HepG2 (cell line): ENCODE measurements around the gene CSNK2A1. TPM values are rescaled to one million over a fixed set of nuclear protein-coding genes. Genes with fewer than 3 reads are reported as not detected.

ENCODE experiments used
- CHD4 ChIP-seq: fragments of 200-600 bp; sonication (generic); IDR thresholded peaks from 2 replicates; pipeline ENCODE4 v1.7.0; 2017; ENCODE audit warnings: mild to moderate bottlenecking, low read length, borderline replicate concordance
- REPIN1 ChIP-seq: sonication (generic); formaldehyde crosslinking; IDR thresholded peaks from 2 replicates; pipeline ENCODE4 v1.8.0; 2022; ENCODE audit warnings: missing genetic modification reagents, low read depth, mild to moderate bottlenecking, borderline replicate concordance
- WIZ ChIP-seq: sonication (generic); formaldehyde crosslinking; IDR thresholded peaks from 2 replicates; pipeline ENCODE4 v1.5.1; 2020; ENCODE audit warnings: mild to moderate bottlenecking, missing genetic modification reagents
- ZNF430 ChIP-seq: sonication (generic); formaldehyde crosslinking; IDR thresholded peaks from 2 replicates; pipeline ENCODE4 v1.9.0; 2021; ENCODE audit warnings: mild to moderate bottlenecking, missing genetic modification reagents
- ZNF501 ChIP-seq: sonication (generic); formaldehyde crosslinking; IDR thresholded peaks from 2 replicates; pipeline ENCODE4 v1.5.1; 2020; ENCODE audit warnings: mild to moderate bottlenecking, moderate library complexity, missing genetic modification reagents
- ZSCAN25 ChIP-seq: sonication (generic); formaldehyde crosslinking; IDR thresholded peaks from 2 replicates; pipeline ENCODE4 v1.8.0; 2022; ENCODE audit warnings: mild to moderate bottlenecking, missing genetic modification reagents
- polyA plus RNA-seq, 8 experiments: library from polyadenylated mRNA; depleted of rRNA in 3 of 8; stranded (reverse) in 7 of 8; unstranded in 1 of 8; fragments of >200 nt; fragmentation: Illumina TruSeq in 4 of 8; extraction: Trizol in 4 of 8; gene quantifications; 2 replicates each; pipeline versions ENCODE4 v1.2.1 to v1.2.3, GENCODE V29; 2011 to 2016; ENCODE audit warnings: low read depth in 4 of 8, missing spikeins in 1 of 8, mixed read lengths in 1 of 8; ENCODE audit not compliant: insufficient read depth in 1 of 8
- total RNA-seq, 5 experiments: library from RNA; depleted of rRNA; stranded (reverse); fragments of >200 nt; fragmentation: Illumina TruSeq; extraction: Trizol; gene quantifications; 2 replicates each; pipeline ENCODE4 v1.2.3, GENCODE V29; 2016; ENCODE audit warnings: low read depth in 1 of 5
- TF ChIP-seq, protein P1 (sequence below): sonication (generic); formaldehyde crosslinking; IDR thresholded peaks from 2 replicates; pipeline ENCODE4 v1.4.0; 2020; ENCODE audit warnings: missing genetic modification reagents, mild to moderate bottlenecking, borderline replicate concordance
- TF ChIP-seq, protein P2 (sequence below): sonication (generic); formaldehyde crosslinking; IDR thresholded peaks from 2 replicates; pipeline ENCODE4 v1.4.0; 2020; ENCODE audit warnings: missing genetic modification reagents

Gene CSNK2A1
- total and polyA plus RNA-seq, 2 of the 13 experiments (the other 11 are each of a cell fraction or from before 2014, with no cell fraction given): 153 to 231 TPM

- TF ChIP-seq CHD4 (0 out of 2 replicates have a peak, but pooled peaks have one; percentile 33), REPIN1 (CRISPR knock-in tag) (0 out of 2 replicates have a peak, but pooled peaks have one; percentile 43), WIZ (CRISPR knock-in tag) (0 out of 2 replicates have a peak, but pooled peaks have one; percentile 47), ZNF430 (0 out of 2 replicates have a peak, but pooled peaks have one; percentile 24), ZNF501 (CRISPR knock-in tag) (0 out of 2 replicates have a peak, but pooled peaks have one; percentile 25), ZSCAN25 (CRISPR knock-in tag) (0 out of 2 replicates have a peak, but pooled peaks have one; percentile 14)
- TF ChIP-seq, protein P1, sequence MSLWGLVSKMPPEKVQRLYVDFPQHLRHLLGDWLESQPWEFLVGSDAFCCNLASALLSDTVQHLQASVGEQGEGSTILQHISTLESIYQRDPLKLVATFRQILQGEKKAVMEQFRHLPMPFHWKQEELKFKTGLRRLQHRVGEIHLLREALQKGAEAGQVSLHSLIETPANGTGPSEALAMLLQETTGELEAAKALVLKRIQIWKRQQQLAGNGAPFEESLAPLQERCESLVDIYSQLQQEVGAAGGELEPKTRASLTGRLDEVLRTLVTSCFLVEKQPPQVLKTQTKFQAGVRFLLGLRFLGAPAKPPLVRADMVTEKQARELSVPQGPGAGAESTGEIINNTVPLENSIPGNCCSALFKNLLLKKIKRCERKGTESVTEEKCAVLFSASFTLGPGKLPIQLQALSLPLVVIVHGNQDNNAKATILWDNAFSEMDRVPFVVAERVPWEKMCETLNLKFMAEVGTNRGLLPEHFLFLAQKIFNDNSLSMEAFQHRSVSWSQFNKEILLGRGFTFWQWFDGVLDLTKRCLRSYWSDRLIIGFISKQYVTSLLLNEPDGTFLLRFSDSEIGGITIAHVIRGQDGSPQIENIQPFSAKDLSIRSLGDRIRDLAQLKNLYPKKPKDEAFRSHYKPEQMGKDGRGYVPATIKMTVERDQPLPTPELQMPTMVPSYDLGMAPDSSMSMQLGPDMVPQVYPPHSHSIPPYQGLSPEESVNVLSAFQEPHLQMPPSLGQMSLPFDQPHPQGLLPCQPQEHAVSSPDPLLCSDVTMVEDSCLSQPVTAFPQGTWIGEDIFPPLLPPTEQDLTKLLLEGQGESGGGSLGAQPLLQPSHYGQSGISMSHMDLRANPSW (CRISPR knock-in tag): no peak
- TF ChIP-seq, protein P2, sequence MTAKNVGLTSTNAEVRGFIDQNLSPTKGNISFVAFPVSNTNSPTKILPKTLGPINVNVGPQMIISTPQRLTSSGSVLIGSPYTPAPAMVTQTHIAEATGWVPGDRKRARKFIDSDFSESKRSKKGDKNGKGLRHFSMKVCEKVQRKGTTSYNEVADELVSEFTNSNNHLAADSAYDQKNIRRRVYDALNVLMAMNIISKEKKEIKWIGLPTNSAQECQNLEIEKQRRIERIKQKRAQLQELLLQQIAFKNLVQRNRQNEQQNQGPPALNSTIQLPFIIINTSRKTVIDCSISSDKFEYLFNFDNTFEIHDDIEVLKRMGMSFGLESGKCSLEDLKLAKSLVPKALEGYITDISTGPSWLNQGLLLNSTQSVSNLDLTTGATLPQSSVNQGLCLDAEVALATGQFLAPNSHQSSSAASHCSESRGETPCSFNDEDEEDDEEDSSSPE (CRISPR knock-in tag): 0 out of 2 replicates have a peak, but pooled peaks have one; percentile 12
- TF ChIP-seq, all 625 proteins: peak for 31
Observed at GRCh38 chr20:540391-541201, 3.0 kb downstream of the CSNK2A1 start (continued).
